Hypothalamus (tissue), 51 donors: ENCODE results near the gene NCOA1.
"Not testable (repeated sequence)": the region's sequence is repeated elsewhere in the genome, so short reads cannot be mapped to it uniquely, and the experiment has no call there.

Experiments
- DNase-seq, 51 donors: peaks; one replicate each; lab custom pipeline; 2025; lab: John Stamatoyannopoulos, UW

Gene NCOA1

GRCh38 chr2:24473626-24474025 lies 17.4 kb upstream of the NCOA1 start:
- DNase-seq = no peak

- DNase-seq = no peak
These were observed 17.0 kb upstream of the NCOA1 start for GRCh38 chr2:24474053-24474452.

GRCh38 chr2:24477229-24477628 lies 13.8 kb upstream of the NCOA1 start:
- no peak for DNase-seq

GRCh38 chr2:24478243-24478642 lies 12.8 kb upstream of the NCOA1 start:
- DNase-seq = no peak

- no peak for DNase-seq
These were observed 10.8 kb upstream of the NCOA1 start for GRCh38 chr2:24480245-24480644.

- no peak for DNase-seq
These were observed 8.6 kb upstream of the NCOA1 start for GRCh38 chr2:24482251-24482971.

- DNase-seq = no peak
These were observed 8.1 kb upstream of the NCOA1 start for GRCh38 chr2:24482972-24483300.

GRCh38 chr2:24484677-24485076 lies 6.4 kb upstream of the NCOA1 start:
- not testable (repeated sequence) for DNase-seq

GRCh38 chr2:24485197-24485596 lies 5.9 kb upstream of the NCOA1 start:
- no peak for DNase-seq

GRCh38 chr2:24486636-24487205 lies 4.3 kb upstream of the NCOA1 start:
- no peak for DNase-seq

- no peak for DNase-seq
These were observed 1.4 kb upstream of the NCOA1 start for GRCh38 chr2:24489465-24490180.

- peak in 3 of 51 donors; percentile 2 to 21 (median 4) for DNase-seq
These were observed 819 bp upstream of the NCOA1 start for GRCh38 chr2:24490181-24490689.

GRCh38 chr2:24491542-24492420 lies 727 bp downstream of the NCOA1 start:
- DNase-seq = peak in 42 of 51 donors; percentile 12 to 80 (median 55)

GRCh38 chr2:24492421-24493279 lies 1.6 kb downstream of the NCOA1 start:
- DNase-seq = peak in 24 of 51 donors; percentile 7 to 80 (median 46)

- no peak for DNase-seq
These were observed 2.7 kb downstream of the NCOA1 start for GRCh38 chr2:24493713-24494112.

GRCh38 chr2:24494410-24494809 lies 3.4 kb downstream of the NCOA1 start:
- DNase-seq = no peak

- no peak for DNase-seq
These were observed 4.4 kb downstream of the NCOA1 start for GRCh38 chr2:24495451-24495850.

GRCh38 chr2:24496959-24497358 lies 5.9 kb downstream of the NCOA1 start:
- DNase-seq = no peak

- no peak for DNase-seq
These were observed 6.6 kb downstream of the NCOA1 start for GRCh38 chr2:24497685-24498084.

- no peak for DNase-seq
These were observed 7.1 kb downstream of the NCOA1 start for GRCh38 chr2:24498121-24498520.
